Suprapubic skin (tissue), 4 donors: ENCODE results near the gene IL4R.

Source experiments
- EP300 ChIP-seq: sonication (generic); formaldehyde crosslinking; IDR thresholded peaks from one replicate; pipeline ENCODE4 v1.6.1; 2017; ENCODE audit warnings: antibody characterized with exemption
- POLR2A ChIP-seq, 2 donors: fragments of 450-650 bp; IDR thresholded peaks; one replicate each; pipeline ENCODE4 v1.6.1; 2017; ENCODE audit warnings: antibody characterized with exemption in 2 of 2, mild to moderate bottlenecking in 2 of 2, moderate library complexity in 2 of 2
- POLR2AphosphoS5 ChIP-seq, 3 donors: sonication (generic); formaldehyde crosslinking; IDR thresholded peaks; one replicate each; pipeline ENCODE4 v1.6.1; 2017; ENCODE audit warnings: antibody characterized with exemption in 3 of 3
- TF ChIP-seq, protein P1 (sequence below), 2 donors: fragments of 200-600 bp in 1 of 2; fragments of 450-650 bp in 1 of 2; sonication (generic) in 1 of 2; IDR thresholded peaks; one replicate each; pipeline ENCODE4 v1.5.1; 2016 to 2019; ENCODE audit warnings: antibody characterized with exemption in 2 of 2, mild to moderate bottlenecking in 1 of 2, moderate library complexity in 1 of 2

DNA sequence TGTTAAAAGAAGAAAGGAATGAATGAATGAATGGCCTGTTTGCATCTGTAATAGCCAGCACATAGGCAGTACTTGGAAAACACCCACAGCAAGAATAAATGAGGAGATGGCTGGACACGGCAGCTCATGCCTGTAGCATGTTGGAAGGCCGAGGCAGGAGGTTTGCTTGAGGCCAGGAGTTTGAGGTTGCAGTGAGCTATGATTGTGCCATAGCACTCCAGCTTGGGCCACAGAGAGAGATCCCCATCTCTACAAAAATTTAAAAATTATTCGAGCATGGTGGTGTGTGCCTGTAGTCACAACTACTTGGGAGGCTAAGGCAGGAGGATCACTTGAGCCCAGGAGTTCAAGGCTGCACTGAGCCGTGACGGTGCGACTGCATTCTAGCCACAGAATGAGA, 12.5 kb downstream of the IL4R start:
- no peak for TF ChIP-seq POLR2AphosphoS5 (IDR thresholded peaks at IDR 0.05)
- TF ChIP-seq, protein P1, sequence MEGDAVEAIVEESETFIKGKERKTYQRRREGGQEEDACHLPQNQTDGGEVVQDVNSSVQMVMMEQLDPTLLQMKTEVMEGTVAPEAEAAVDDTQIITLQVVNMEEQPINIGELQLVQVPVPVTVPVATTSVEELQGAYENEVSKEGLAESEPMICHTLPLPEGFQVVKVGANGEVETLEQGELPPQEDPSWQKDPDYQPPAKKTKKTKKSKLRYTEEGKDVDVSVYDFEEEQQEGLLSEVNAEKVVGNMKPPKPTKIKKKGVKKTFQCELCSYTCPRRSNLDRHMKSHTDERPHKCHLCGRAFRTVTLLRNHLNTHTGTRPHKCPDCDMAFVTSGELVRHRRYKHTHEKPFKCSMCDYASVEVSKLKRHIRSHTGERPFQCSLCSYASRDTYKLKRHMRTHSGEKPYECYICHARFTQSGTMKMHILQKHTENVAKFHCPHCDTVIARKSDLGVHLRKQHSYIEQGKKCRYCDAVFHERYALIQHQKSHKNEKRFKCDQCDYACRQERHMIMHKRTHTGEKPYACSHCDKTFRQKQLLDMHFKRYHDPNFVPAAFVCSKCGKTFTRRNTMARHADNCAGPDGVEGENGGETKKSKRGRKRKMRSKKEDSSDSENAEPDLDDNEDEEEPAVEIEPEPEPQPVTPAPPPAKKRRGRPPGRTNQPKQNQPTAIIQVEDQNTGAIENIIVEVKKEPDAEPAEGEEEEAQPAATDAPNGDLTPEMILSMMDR (IDR thresholded peaks at IDR 0.05): no peak
- no peak for TF ChIP-seq EP300
- no peak for TF ChIP-seq POLR2A (IDR thresholded peaks at IDR 0.05)
